SH-SY5Y (cell line): ENCODE data around the gene SLC35E3.

Experiments
- GATA2 ChIP-seq: IDR thresholded peaks from 2 replicates; pipeline ENCODE4 v1.6.1; 2011; ENCODE audit warnings: mild to moderate bottlenecking, low read depth, low read length
- GATA3 ChIP-seq: IDR thresholded peaks from 2 replicates; pipeline ENCODE4 v1.6.1; 2011; ENCODE audit warnings: low read depth, mild to moderate bottlenecking, low read length, moderate library complexity

DNA sequence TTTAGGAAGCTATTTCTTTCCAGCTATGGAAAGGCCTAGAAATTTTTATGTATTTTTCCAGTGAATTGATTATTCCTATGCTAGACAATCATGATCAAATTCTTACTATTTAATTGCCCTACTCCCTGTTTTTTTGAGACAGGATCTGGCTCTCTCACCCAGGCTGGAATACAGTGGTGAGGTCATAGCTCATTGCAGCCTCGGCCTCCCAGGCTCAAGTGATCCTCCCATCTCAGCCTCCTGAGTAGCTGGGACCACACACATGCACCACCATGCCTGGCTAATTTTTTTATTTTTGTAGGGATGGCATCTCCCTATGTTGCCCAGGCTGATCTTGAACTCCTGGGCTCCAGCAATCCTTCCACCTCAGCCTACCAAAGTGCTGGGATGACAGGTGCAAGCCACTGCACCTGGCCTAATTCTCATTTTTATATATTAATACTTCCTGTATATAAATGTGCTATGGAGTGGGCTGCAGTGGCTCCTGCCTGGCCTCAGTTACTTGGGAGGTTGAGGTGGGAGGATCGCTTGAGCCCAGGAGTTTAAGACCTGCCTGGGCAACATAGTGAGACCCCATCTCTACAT lies 46.0 kb downstream of the SLC35E3 start:
- no peak for TF ChIP-seq GATA2
- TF ChIP-seq GATA3, result no peak
